ENCODE data around the gene PLEKHG4.

Gene PLEKHG4

DNA sequence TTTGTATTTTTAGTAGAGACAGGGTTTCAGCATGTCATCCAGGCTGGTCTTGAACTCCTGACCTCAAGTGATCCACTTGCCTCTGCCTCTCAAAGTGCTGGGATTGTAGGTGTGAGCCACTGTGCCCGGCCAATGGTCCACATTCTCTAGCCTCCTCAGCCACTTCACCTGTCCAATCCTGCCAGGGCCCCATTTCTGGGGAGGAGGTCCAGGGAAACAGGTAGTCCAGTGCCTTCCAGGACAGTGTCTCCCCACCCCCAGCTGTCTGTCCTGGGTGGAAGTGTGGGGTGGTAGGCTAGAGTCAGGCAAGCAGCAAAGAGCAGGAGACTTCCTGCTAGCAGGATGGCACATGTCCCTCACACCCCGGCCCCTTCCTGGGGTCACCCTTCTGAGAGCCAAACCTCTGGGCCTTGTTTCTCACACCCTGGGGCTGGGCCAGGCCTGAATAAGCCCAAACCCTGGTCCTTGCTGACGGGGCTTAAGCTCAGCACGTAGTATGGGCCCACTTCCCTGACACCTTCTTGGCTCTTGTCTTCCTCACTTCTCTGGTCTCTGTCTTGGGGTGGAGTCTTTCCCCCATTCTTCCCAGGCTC lies 37.1 kb upstream of the PLEKHG4 start:
- DNase-seq (ENCODE audit: low read depth): no peak
- no peak overlapping the region for H3K4me3 ChIP-seq (ENCODE audit: low read length)
- TF ChIP-seq, protein P1, sequence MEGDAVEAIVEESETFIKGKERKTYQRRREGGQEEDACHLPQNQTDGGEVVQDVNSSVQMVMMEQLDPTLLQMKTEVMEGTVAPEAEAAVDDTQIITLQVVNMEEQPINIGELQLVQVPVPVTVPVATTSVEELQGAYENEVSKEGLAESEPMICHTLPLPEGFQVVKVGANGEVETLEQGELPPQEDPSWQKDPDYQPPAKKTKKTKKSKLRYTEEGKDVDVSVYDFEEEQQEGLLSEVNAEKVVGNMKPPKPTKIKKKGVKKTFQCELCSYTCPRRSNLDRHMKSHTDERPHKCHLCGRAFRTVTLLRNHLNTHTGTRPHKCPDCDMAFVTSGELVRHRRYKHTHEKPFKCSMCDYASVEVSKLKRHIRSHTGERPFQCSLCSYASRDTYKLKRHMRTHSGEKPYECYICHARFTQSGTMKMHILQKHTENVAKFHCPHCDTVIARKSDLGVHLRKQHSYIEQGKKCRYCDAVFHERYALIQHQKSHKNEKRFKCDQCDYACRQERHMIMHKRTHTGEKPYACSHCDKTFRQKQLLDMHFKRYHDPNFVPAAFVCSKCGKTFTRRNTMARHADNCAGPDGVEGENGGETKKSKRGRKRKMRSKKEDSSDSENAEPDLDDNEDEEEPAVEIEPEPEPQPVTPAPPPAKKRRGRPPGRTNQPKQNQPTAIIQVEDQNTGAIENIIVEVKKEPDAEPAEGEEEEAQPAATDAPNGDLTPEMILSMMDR (conservative IDR thresholded peaks at IDR 0.05; ENCODE audit: low read length): no peak

DNA sequence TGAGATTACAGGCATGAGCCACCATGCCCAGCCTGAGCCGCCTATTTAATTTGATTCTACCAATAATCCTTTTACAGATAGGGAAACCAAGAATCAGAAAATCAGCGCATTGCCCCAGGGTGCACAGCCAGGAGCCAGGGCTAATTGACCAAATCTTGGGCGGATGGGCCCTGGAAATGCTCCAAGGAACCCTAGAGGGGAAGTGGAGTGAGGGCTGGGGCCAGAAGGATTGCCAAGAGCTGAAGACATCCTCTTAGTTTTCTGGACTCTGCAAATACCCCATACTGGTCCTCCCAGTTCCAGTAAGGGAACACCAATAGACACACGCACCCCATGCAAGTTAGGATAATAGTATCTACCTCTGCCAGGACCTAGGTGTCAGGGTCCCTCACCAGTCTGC lies 35.9 kb upstream of the PLEKHG4 start:
- TF ChIP-seq, protein P1 (conservative IDR thresholded peaks at IDR 0.05; ENCODE audit: low read length): no peak
- no peak for DNase-seq (ENCODE audit: low read depth)
- H3K4me3 ChIP-seq (ENCODE audit: low read length): no peak overlapping the region

DNA sequence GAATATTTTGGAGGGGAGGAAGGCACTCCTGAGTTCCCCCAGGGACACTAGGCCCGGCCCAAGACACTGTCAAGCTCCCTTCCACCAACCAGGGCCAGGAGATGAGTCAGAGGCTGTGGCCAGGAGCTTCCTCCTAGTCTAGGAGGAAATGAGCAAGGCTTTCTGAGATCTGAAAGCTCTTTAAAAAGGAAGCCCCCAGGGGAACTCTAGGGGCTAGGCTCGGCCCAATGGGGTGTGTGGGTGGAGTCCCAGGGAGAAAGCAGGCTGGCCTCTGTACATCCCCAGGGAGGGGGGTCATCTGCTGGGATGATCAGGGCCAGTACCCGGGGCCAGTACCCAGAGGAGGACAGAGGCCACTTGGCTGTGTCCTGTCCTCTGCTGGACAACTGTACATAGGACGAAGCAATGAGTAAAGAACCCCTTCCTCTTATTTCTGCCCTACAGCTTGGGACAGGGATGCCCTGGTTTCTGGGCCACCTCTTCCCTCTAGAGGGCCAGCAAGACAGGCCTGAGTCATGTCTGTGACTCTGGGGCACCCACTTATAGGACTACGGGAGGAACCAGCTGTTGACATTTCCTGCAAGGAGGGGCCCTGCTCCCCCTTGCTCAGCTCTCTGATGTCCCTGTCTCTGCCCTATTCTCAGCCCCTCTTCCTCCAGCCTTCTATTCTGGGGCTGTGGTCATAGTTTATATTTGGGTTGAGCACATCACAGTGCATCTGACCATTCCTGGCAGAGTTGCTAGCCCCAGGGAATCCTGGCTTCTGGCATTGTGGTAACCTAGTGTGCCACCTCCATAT lies 34.7 kb upstream of the PLEKHG4 start:
- DNase-seq (ENCODE audit: low read depth): peak; percentile 89
- TF ChIP-seq, protein P1 (conservative IDR thresholded peaks at IDR 0.05; ENCODE audit: low read length): 0 out of 2 replicates have a peak, but pooled peaks have one; percentile 7
- peak overlapping the region; percentile 20 for H3K4me3 ChIP-seq (ENCODE audit: low read length)

DNA sequence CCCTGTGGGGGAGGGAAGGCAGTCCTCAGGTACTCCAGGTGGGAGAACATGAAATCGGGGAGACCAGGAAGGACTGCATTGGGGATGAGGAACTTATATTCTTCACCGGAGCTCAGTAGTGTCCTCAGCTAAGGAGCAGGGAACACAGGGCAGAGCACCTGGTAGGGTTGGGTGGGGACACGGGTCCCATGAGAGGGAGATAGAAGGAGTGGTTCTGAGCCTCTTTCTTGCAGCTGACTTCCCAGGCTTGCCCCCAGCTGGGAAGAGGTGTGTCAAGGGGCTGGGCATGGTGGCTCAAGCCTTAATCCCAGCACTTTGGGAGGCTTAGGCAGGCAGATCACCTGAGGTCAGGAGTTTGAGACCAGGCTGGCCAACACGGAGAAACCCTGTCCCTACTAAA lies 34.1 kb upstream of the PLEKHG4 start:
- TF ChIP-seq, protein P1 (conservative IDR thresholded peaks at IDR 0.05; ENCODE audit: low read length): no peak
- peak overlapping the region; percentile 20 for H3K4me3 ChIP-seq (ENCODE audit: low read length)
- DNase-seq (ENCODE audit: low read depth): no peak

DNA sequence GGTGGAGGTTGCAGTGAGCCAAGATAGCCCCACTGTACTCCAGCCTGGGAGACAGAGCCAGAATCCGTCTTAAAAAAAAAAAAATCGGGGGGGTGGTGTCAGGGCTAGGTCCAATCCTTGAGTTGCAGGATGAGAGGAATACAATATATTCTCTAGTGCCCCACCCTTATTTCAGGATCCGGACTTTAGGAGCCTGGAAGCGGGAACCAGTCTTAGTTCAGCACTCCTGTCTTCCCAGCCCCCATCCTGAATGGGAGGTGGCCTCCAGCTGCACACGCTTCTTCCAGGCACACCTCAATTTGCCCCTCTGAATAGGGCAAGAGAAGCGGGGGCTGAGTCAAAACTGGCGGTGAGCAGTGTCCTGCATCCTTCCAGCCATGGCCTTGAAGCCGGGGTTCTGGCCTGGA lies 33.7 kb upstream of the PLEKHG4 start:
- no peak for DNase-seq (ENCODE audit: low read depth)
- H3K4me3 ChIP-seq (ENCODE audit: low read length): peak overlapping the region; percentile 80
- TF ChIP-seq, protein P1 (conservative IDR thresholded peaks at IDR 0.05; ENCODE audit: low read length): no peak

DNA sequence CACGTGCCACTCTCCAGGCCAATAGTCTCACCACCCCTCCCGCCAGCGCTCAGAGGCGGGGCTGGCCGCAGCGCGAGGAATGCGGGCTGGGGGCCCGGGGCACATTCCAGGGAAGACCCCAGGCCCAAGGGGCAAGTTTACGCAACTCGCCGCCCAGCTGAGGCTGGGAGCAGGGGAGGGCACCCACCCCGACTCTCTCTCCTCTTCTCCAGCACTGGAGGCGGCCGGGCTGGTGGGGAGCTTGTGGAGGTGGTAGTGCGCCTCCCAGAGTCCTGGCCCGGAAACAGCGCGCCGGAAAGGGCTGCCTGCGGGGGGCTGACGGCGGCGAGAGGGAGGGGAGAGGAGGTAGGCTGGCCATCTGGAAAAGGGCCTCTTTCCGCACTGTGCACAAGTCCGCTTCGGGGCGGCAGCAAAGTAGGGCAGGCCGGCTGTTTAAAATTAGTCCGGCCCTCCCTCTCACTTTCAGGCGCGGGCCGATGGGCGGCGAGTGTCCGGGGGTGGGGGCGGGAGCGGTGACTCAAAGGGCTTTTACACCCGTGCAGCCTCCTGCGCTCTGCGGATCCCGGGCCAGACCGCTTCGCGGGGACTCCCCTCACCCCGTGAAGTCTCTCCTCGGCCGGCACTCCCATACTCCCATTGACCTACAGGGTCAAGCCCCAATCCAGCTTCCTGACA lies 33.1 kb upstream of the PLEKHG4 start:
- DNase-seq (ENCODE audit: low read depth): peak; percentile 84
- H3K4me3 ChIP-seq (ENCODE audit: low read length): peak overlapping the region; percentile 80
- TF ChIP-seq, protein P1 (conservative IDR thresholded peaks at IDR 0.05; ENCODE audit: low read length): peak; percentile 44

All from AG10803 (cell line).